NB4 (cell line): ENCODE results near the gene TMEM263.

Source experiments
- MYC ChIP-seq: IDR thresholded peaks from 2 replicates; pipeline ENCODE4 v1.6.1; 2011; ENCODE audit warnings: low read depth, low read length
- POLR2A ChIP-seq: IDR thresholded peaks from 2 replicates; pipeline ENCODE4 v1.6.1; 2011; ENCODE audit warnings: mild to moderate bottlenecking; ENCODE audit not compliant: insufficient read length; ENCODE audit errors: extremely low read depth
- TF ChIP-seq, protein P1 (sequence below): IDR thresholded peaks from one replicate; pipeline ENCODE4 v1.5.1; 2012; ENCODE audit warnings: low read depth, low read length
- TF ChIP-seq, protein P2 (sequence below): IDR thresholded peaks from 2 replicates; pipeline ENCODE4 v1.6.1; 2011; ENCODE audit warnings: low read depth, low read length

DNA sequence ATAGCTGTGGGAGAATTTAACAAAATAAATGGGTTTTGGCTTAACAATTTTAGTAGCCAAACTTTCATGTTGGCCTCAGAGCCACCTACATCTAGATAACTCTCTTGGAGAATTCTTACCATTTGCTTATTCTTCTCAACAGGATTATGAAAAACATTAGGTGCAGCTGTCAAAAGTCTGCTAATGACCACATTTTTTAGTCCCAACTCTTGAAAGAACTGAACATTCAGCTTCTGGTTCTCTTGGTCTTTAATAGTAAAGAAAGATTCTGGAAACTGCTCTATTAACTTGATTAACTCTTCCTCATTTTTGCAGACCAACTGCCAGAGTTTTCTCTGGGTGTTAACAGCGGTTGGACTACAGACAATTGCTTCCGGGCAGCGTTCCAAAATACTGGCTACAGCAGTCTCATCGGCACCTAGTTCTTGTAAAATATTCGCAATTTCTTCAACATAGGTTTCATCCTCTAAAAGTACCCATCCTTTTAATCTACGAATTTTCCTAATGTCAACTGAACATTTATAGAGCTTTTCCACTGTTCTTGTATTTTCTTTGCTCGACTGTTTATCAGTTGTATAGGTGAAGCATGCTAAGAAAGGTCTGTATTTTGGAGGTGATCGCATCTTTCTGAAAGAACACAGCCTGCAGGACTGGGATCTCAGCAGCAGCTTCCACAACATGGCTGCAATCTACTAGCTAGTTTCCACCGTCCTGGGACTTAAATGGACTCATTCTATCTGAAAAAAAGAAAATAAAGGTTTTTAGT, 22.5 kb downstream of the TMEM263 start:
- TF ChIP-seq, protein P1, sequence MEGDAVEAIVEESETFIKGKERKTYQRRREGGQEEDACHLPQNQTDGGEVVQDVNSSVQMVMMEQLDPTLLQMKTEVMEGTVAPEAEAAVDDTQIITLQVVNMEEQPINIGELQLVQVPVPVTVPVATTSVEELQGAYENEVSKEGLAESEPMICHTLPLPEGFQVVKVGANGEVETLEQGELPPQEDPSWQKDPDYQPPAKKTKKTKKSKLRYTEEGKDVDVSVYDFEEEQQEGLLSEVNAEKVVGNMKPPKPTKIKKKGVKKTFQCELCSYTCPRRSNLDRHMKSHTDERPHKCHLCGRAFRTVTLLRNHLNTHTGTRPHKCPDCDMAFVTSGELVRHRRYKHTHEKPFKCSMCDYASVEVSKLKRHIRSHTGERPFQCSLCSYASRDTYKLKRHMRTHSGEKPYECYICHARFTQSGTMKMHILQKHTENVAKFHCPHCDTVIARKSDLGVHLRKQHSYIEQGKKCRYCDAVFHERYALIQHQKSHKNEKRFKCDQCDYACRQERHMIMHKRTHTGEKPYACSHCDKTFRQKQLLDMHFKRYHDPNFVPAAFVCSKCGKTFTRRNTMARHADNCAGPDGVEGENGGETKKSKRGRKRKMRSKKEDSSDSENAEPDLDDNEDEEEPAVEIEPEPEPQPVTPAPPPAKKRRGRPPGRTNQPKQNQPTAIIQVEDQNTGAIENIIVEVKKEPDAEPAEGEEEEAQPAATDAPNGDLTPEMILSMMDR, result no peak
- no peak for TF ChIP-seq POLR2A
- no peak for TF ChIP-seq MYC
- TF ChIP-seq, protein P2, sequence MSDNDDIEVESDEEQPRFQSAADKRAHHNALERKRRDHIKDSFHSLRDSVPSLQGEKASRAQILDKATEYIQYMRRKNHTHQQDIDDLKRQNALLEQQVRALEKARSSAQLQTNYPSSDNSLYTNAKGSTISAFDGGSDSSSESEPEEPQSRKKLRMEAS, result no peak
